Esophagus muscularis mucosa (tissue), 3 donors: Measurements from ENCODE around the gene HNRNPA3.

Experiments
- POLR2AphosphoS5 ChIP-seq, 2 donors: sonication (generic); formaldehyde crosslinking; IDR thresholded peaks; one replicate each; pipeline ENCODE4 v1.6.1; 2017; ENCODE audit warnings: antibody characterized with exemption in 2 of 2
- TF ChIP-seq, protein P1 (sequence below), 3 experiments: fragments of 200-600 bp in 2 of 3; fragments of 450-650 bp in 1 of 3; sonication (generic) in 2 of 3; IDR thresholded peaks; one replicate each; pipeline ENCODE4 v1.5.1; 2017 to 2019; ENCODE audit warnings: antibody characterized with exemption in 3 of 3, mild to moderate bottlenecking in 2 of 3, moderate library complexity in 1 of 3

DNA sequence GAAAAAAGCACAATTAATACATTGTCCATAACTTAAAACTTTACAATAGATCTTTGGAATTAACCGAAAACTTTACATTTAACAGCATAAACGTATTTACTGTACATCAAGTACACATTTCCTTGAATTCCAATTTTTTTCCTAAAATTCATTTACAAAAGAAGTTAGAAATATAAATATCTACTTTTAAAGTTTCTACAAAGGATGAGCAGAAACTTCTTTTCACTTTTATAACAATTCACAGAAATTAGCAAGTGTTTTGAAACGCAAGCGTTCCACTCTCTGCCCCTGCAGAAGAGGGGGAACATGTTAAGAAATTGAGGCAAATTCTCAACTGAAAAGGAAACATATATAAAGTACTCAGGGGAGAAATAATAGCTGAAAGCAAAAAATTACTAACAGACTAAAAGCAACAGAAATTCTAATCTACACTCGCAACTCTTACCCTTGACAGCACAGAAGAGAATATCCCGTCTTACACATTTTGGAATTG is 50.4 kb downstream of the HNRNPA3 start:
- TF ChIP-seq, protein P1, sequence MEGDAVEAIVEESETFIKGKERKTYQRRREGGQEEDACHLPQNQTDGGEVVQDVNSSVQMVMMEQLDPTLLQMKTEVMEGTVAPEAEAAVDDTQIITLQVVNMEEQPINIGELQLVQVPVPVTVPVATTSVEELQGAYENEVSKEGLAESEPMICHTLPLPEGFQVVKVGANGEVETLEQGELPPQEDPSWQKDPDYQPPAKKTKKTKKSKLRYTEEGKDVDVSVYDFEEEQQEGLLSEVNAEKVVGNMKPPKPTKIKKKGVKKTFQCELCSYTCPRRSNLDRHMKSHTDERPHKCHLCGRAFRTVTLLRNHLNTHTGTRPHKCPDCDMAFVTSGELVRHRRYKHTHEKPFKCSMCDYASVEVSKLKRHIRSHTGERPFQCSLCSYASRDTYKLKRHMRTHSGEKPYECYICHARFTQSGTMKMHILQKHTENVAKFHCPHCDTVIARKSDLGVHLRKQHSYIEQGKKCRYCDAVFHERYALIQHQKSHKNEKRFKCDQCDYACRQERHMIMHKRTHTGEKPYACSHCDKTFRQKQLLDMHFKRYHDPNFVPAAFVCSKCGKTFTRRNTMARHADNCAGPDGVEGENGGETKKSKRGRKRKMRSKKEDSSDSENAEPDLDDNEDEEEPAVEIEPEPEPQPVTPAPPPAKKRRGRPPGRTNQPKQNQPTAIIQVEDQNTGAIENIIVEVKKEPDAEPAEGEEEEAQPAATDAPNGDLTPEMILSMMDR (IDR thresholded peaks at IDR 0.05) = no peak
- no peak for TF ChIP-seq POLR2AphosphoS5 (IDR thresholded peaks at IDR 0.05)
